K562 (cell line): ENCODE measurements around the gene MARK3. TPM values are rescaled to one million over a fixed set of nuclear protein-coding genes. Genes with fewer than 3 reads are reported as not detected.

Experiments
- ATAC-seq: fragments of 200-7000 bp; cut with Tn5 transposase; 3 replicates; pipeline ENCODE4 v1.9.1; 2020; ENCODE audit warnings: moderate library complexity
- BruUV-seq: library from RNA; stranded (reverse); fragments of 400-500 nt; replicated peaks from 2 replicates; lab custom pipeline; 2021; lab: Mats Ljungman, UMichigan
- CTCF ChIA-PET: fragments of 300-600 bp; formaldehyde crosslinking; extraction: SDS; loops from one replicate; lab custom pipeline; 2021; ENCODE audit warnings: low intra/inter-chr PET ratio; lab: Yijun Ruan, JAX
- POLR2A ChIA-PET: fragments of 300-600, 350-650 bp; sonication (Branson Sonifier 250); formaldehyde crosslinking; extraction: SDS; loops from one replicate; lab custom pipeline; 2021; ENCODE audit warnings: antibody characterized with exemption, inconsistent platforms; lab: Yijun Ruan, JAX
- DNase-seq, 4 experiments: peaks; one replicate each; pipeline versions ENCODE4 v3.0.0 to v3.0.0-alpha.2; 2011 to 2018; ENCODE audit warnings: low spot score in 3 of 4, mixed read lengths in 3 of 4; ENCODE audit errors: extremely low read depth in 1 of 4
- FAIRE-seq: peaks from 2 replicates; lab custom pipeline; 2011; peaks lifted over from hg19 to GRCh38; lab: Jason Lieb, UNC
- H2AFZ ChIP-seq: 2 replicates; pipeline ENCODE4 v1.6.0; 2011; ENCODE audit warnings: low read depth, low read length, control low read depth, inconsistent platforms
- H3K27ac ChIP-seq: fragments of 200-600 bp; 3 replicates; pipeline ENCODE4 v1.8.0; 2011; ENCODE audit warnings: low read depth, mild to moderate bottlenecking, control low read depth, inconsistent platforms, low read length, moderate library complexity, mixed read lengths; ENCODE audit errors: extremely low read depth
- H3K27me3 ChIP-seq, 2 experiments: fragments of 300-600 bp in 1 of 2; 2 replicates in 1 of 2; 3 replicates in 1 of 2; pipeline versions ENCODE4 v1.6.0 to v1.8.0; 2011; ENCODE audit warnings: inconsistent platforms in 2 of 2, low read length in 2 of 2, mild to moderate bottlenecking in 1 of 2, mixed read lengths in 1 of 2, moderate library complexity in 1 of 2; ENCODE audit not compliant: control insufficient read depth in 2 of 2, insufficient read depth in 2 of 2
- H3K36me3 ChIP-seq: fragments of 300-600 bp; 3 replicates; pipeline ENCODE4 v1.8.0; 2011; ENCODE audit warnings: mild to moderate bottlenecking, low read length, inconsistent platforms; ENCODE audit not compliant: control insufficient read depth, insufficient read depth
- H3K4me1 ChIP-seq, 2 experiments: fragments of 200-600 bp in 1 of 2; replicated peaks in 1 of 2; 2 replicates in 1 of 2; 3 replicates in 1 of 2; pipeline versions ENCODE4 v1.5.1 to v1.8.0; 2011; ENCODE audit warnings: inconsistent platforms in 2 of 2, low read length in 2 of 2, mild to moderate bottlenecking in 1 of 2, mixed read lengths in 1 of 2, moderate library complexity in 1 of 2; ENCODE audit not compliant: control insufficient read depth in 2 of 2, insufficient read depth in 2 of 2
- H3K4me2 ChIP-seq: 2 replicates; pipeline ENCODE4 v1.6.1; 2011; ENCODE audit warnings: low read length, control low read depth, inconsistent platforms, mixed read lengths; ENCODE audit not compliant: insufficient read depth
- H3K4me3 ChIP-seq: fragments of 200-600 bp; sonication (generic), shearing (Covaris generic); 2 replicates; pipeline ENCODE4 v1.5.1; 2016; ENCODE audit warnings: control low read depth, inconsistent platforms
- H3K79me2 ChIP-seq: fragments of 200-600 bp; 3 replicates; pipeline ENCODE4 v1.8.0; 2011; ENCODE audit warnings: low read length, inconsistent platforms; ENCODE audit not compliant: control insufficient read depth, insufficient read depth
- H3K9ac ChIP-seq, 2 experiments: 2 replicates each; pipeline versions ENCODE4 v1.6.0 to v1.6.1; 2011; ENCODE audit warnings: low read depth in 2 of 2, low read length in 2 of 2, control low read depth in 1 of 2, inconsistent platforms in 1 of 2, mild to moderate bottlenecking in 1 of 2, mixed read lengths in 1 of 2; ENCODE audit not compliant: insufficient read depth in 1 of 2
- H3K9me1 ChIP-seq: one replicate; pipeline ENCODE4 v1.6.0; 2011; ENCODE audit warnings: inconsistent platforms, mild to moderate bottlenecking, low read length, moderate library complexity; ENCODE audit not compliant: control insufficient read depth, insufficient read depth
- H3K9me3 ChIP-seq: replicated peaks from 2 replicates; pipeline ENCODE4 v1.5.1; 2011; ENCODE audit warnings: low read depth, low read length, inconsistent platforms; ENCODE audit not compliant: control insufficient read depth, insufficient read depth
- H4K20me1 ChIP-seq: replicated peaks from 2 replicates; pipeline ENCODE4 v1.6.1; 2011; ENCODE audit warnings: low read length, inconsistent platforms, mixed read lengths; ENCODE audit not compliant: control insufficient read depth, insufficient read depth
- CGGBP1 ChIP-seq: fragments of 250-450 bp; sonication (Bioruptor Pico); IDR thresholded peaks from 2 replicates; pipeline ENCODE4 v1.9.0; 2021; ENCODE audit warnings: mild to moderate bottlenecking
- CHD1 ChIP-seq: fragments of 200-600 bp; sonication (generic); IDR thresholded peaks from one replicate; pipeline ENCODE4 v1.6.1; 2012; ENCODE audit warnings: mild to moderate bottlenecking, moderate library complexity, low read length, inconsistent platforms
- FOXP1 ChIP-seq: sonication (generic); formaldehyde crosslinking; IDR thresholded peaks from 2 replicates; pipeline ENCODE4 v1.8.0; 2022; ENCODE audit warnings: mild to moderate bottlenecking, missing genetic modification reagents
- FUS ChIP-seq: fragments of 200-400 bp; formaldehyde crosslinking; optimal IDR thresholded peaks from 2 replicates; pipeline ENCODE3; 2017; ENCODE audit warnings: low read depth, low read length
- KDM5B ChIP-seq: fragments of 200-600 bp; sonication (generic); IDR thresholded peaks from 2 replicates; pipeline ENCODE4 v1.6.1; 2012; ENCODE audit warnings: low read depth, mild to moderate bottlenecking, moderate library complexity, low read length, control low read depth, inconsistent platforms; ENCODE audit not compliant: insufficient replicate concordance
- MEF2D ChIP-seq: conservative IDR thresholded peaks from 2 replicates; pipeline ENCODE4 v1.6.1; 2016; ENCODE audit warnings: low read depth, missing genetic modification characterization, missing compliant biosample characterization
- NONO ChIP-seq, 2 experiments: fragments of 200-400 bp in 1 of 2; fragments of 450-650 bp in 1 of 2; formaldehyde crosslinking in 1 of 2; IDR thresholded peaks; 2 replicates each; pipeline ENCODE4 v1.6.1; 2017; ENCODE audit warnings: low read depth in 2 of 2, mild to moderate bottlenecking in 2 of 2, moderate library complexity in 2 of 2, low read length in 1 of 2
- NR2C2 ChIP-seq, 2 experiments: fragments of 200-800 bp in 1 of 2; sonication (Bioruptor generic) in 1 of 2; sonication (generic) in 1 of 2; formaldehyde crosslinking in 1 of 2; IDR thresholded peaks; 2 replicates each; pipeline versions ENCODE4 v1.6.1 to v1.8.0; 2016 to 2022; ENCODE audit warnings: mild to moderate bottlenecking in 1 of 2, missing compliant biosample characterization in 1 of 2, missing genetic modification characterization in 1 of 2, missing genetic modification reagents in 1 of 2
- RBBP5 ChIP-seq: fragments of 200-600 bp; sonication (generic); IDR thresholded peaks from 2 replicates; pipeline ENCODE4 v1.6.1; 2012; ENCODE audit warnings: borderline replicate concordance, mild to moderate bottlenecking, low read length, control low read depth, inconsistent platforms; ENCODE audit not compliant: insufficient read depth, poor library complexity, severe bottlenecking
- RBFOX2 ChIP-seq: fragments of 200-400 bp; formaldehyde crosslinking; IDR thresholded peaks from 2 replicates; pipeline ENCODE4 v1.6.1; 2017; ENCODE audit warnings: low read depth, mild to moderate bottlenecking, low read length, moderate library complexity
- SP1 ChIP-seq: sonication (generic); formaldehyde crosslinking; IDR thresholded peaks from 2 replicates; pipeline ENCODE4 v1.8.1; 2022; ENCODE audit warnings: mild to moderate bottlenecking, missing genetic modification reagents
- SUPT5H ChIP-seq: fragments of 450-650 bp; IDR thresholded peaks from 2 replicates; pipeline ENCODE4 v1.6.1; 2016
- ZBTB12 ChIP-seq: fragments of 250-450 bp; sonication (Bioruptor Pico); IDR thresholded peaks from 2 replicates; pipeline ENCODE4 v1.4.0; 2020
- ZBTB7A ChIP-seq: IDR thresholded peaks from 2 replicates; pipeline ENCODE4 v1.6.1; 2011; ENCODE audit warnings: low read depth, mild to moderate bottlenecking, low read length, moderate library complexity, borderline replicate concordance; ENCODE audit not compliant: control insufficient read depth
- ZC3H4 ChIP-seq: sonication (generic); formaldehyde crosslinking; IDR thresholded peaks from 2 replicates; pipeline ENCODE4 v1.9.0; 2021; ENCODE audit warnings: missing genetic modification reagents, borderline replicate concordance
- WGBS: fragments of 100-300 bp; shearing (Covaris generic); methylation state at CpG from one replicate; pipeline ENCODE4 v1.1.6; 2016; ENCODE audit warnings: low coverage, mixed read lengths; ENCODE audit not compliant: insufficient coverage; ENCODE audit errors: missing lambda C conversion rate; 5-methylcytosine and 5-hydroxymethylcytosine counted together
- in situ Hi-C: fragments of 300-500 bp; cut with MboI; formaldehyde crosslinking; loops from 4 replicates; pipeline ENCODE4 v1.15.0; 2018; ENCODE audit warnings: inconsistent platforms, mixed read lengths
- intact Hi-C: fragments of 100-400 bp; cut with micrococcal nuclease; formaldehyde crosslinking; loops from 2 replicates; pipeline ENCODE4 v1.14.2; 2022
- polyA plus RNA-seq, 8 experiments: library from polyadenylated mRNA; depleted of rRNA in 4 of 8; stranded (reverse) in 5 of 8; unstranded in 3 of 8; fragments of >200 nt; fragmentation: Nextera tagmentation in 2 of 8; fragmentation: Illumina TruSeq in 1 of 8; extraction: Ambion mirVana in 2 of 8; extraction: Trizol in 1 of 8; gene quantifications; 2 replicates each; pipeline versions ENCODE4 v1.2.1 to v1.2.3, GENCODE V29; 2011 to 2014; ENCODE audit warnings: inconsistent platforms in 1 of 8, missing spikeins in 1 of 8
- total RNA-seq, 7 experiments: library from RNA; depleted of rRNA in 6 of 7; stranded (reverse); fragments of >200 nt in 6 of 7; fragmentation: Illumina TruSeq in 2 of 7; extraction: Trizol in 2 of 7; gene quantifications; 2 replicates each; pipeline versions ENCODE4 v1.2.1 to v1.2.3, GENCODE V29; 2011 to 2021; ENCODE audit warnings: low replicate concordance in 1 of 7
- TF ChIP-seq, protein P1 (sequence below): fragments of 450-650 bp; formaldehyde crosslinking; IDR thresholded peaks from 2 replicates; pipeline ENCODE4 v1.4.0; 2022; ENCODE audit warnings: missing genetic modification characterization

MARK3 gene
- total and polyA plus RNA-seq, 9 of the 15 experiments (the other 6 are each of a cell fraction or from before 2014, with no cell fraction given) = 10.1 to 68.7 (median 56.3) TPM

- TF ChIP-seq CGGBP1 (CRISPR knock-in tag) = no peak
- TF ChIP-seq, protein P1, sequence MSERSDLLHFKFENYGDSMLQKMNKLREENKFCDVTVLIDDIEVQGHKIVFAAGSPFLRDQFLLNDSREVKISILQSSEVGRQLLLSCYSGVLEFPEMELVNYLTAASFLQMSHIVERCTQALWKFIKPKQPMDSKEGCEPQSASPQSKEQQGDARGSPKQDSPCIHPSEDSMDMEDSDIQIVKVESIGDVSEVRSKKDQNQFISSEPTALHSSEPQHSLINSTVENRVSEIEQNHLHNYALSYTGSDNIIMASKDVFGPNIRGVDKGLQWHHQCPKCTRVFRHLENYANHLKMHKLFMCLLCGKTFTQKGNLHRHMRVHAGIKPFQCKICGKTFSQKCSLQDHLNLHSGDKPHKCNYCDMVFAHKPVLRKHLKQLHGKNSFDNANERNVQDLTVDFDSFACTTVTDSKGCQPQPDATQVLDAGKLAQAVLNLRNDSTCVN = no peak
- no peak for TF ChIP-seq NR2C2 (CRISPR knock-in tag; IDR thresholded peaks at IDR 0.05)
- TF ChIP-seq NR2C2 (tag; IDR thresholded peaks at IDR 0.05) = peak; percentile 22; the same call in 1 of the 2 replicates
These were observed 136.3 kb downstream of the MARK3 start (continued) for GRCh38 chr14:103521438-103521950.

DNA sequence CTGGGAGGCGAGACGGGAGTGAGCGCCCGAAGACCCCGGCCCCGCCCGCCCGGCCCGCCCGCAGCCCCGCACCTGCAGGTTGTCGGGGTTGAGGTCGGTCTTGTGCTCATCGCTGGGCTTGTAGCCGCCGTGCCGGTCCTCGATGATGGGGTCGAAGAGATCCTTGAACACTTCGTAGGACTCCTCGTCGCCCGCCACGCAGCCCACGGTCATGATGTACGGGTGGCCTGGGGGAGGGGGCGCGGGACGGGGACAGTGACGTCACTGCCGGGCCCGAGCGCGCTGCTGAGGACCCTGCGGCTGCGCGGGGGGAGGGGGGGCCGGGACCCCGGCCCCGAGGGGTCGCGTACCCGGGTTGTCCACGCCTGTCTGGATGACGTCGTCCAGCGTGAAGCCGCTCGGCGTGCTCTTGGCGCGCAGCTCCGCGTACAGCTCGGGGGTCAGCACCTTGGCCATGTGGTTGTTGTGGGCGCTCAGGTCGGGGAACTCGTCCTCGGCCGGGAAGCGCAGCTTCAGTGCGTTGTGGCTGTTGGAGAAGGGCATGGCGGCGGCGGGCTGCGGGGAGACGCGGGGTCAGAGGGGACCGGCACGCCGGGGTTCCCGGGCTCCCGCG lies 136.8 kb downstream of the MARK3 start:
- Histone ChIP-seq H3K4me3 (peak overlapping the region; percentile 60), H3K79me2 (peaks cover 23% of the 10 kb centered on the region), H3K4me2 (peak overlapping the region; percentile 78), H3K9me3 (no peaks in the 10 kb centered on the region), H3K9ac (peak overlapping the region; percentile 73 to 93), H3K27me3 (no peaks in the 10 kb centered on the region), H3K4me1 (peaks cover 41 to 93% of the 10 kb centered on the region in 2 experiments), H3K9me1 (no peaks in the 10 kb centered on the region), H3K36me3 (peaks cover 23% of the 10 kb centered on the region; the same call in 1 of the 3 replicates), H3K27ac (peak overlapping the region; percentile 83), H2AFZ (no peak overlapping the region), H4K20me1 (peaks cover 13% of the 10 kb centered on the region; the same call in 1 of the 2 replicates)
- ATAC-seq (no peak), DNase-seq (peak in 3 of 4 experiments; percentile 48 to 66 (median 63)), FAIRE-seq (no peak)
- WGBS = 1% methylated on average over 9 of the region's 74 CpGs
- ChIA-PET CTCF (no interaction called here), POLR2A (interaction anchor here (0.6 to 2.5 kb wide), 9 partner anchors 11 to 1106 kb away, joined by 3 to 12 read pairs (median 3); no protein-coding TSS in a partner anchor)
- intact Hi-C loops (loop anchor here (10.0 kb wide), 1 partner anchor 127 kb away; no protein-coding TSS in a partner anchor), in situ Hi-C loops (no loop called here)
- BruUV-seq = no TSS peak
- TF ChIP-seq RBBP5 (peak; percentile 20), MEF2D (no peak), ZBTB7A (peak; percentile 84; the same call in 1 of the 2 replicates), CHD1 (peak; percentile 53), FUS (peak; percentile 14), FOXP1 (CRISPR knock-in tag) (peak; percentile 38; the same call in 1 of the 2 replicates), SUPT5H (no peak), NONO (IDR thresholded peaks at IDR 0.05; ENCODE audit: low read depth in 2 of 2, low read length in 1 of 2) (no peak), ZC3H4 (CRISPR knock-in tag) (peak; percentile 72; the same call in 1 of the 2 replicates), SP1 (0 out of 2 replicates have a peak, but pooled peaks have one; percentile 20), ZBTB12 (CRISPR knock-in tag) (no peak), KDM5B (peak; percentile 21), RBFOX2 (peak; percentile 75)
